ENCODE results near the gene TEX10. TPM values are rescaled to one million over a fixed set of nuclear protein-coding genes. Genes with fewer than 3 reads are reported as not detected.

TEX10 gene
- total RNA-seq, 1 donor: 29.3 TPM

DNA sequence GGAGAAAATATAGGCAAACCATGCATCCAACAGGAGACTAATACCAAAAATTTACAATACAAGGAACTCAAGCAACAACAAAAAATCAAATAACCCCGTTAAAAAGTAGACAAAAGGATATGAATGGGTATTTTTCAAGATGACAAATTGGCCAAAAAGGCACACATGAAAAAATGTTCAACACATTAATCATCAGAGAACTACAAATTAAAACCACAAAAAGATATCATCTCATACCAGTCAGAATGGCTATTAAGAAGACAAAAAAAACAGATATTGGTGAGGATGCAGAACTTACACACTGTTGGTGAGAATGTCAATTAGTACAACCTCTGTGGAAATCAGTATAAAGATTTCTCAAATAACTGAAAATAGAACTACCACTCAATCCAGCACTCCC is 35.0 kb downstream of the TEX10 start:
- Histone ChIP-seq H3K9me3 (ENCODE audit: low read depth, low read length) (no peaks in the 10 kb centered on the region), H3K27ac (ENCODE audit: low read depth, low read length) (no peak overlapping the region), H3K36me3 (ENCODE audit: insufficient read depth, low read length) (peaks cover 21% of the 10 kb centered on the region), H3K27me3 (ENCODE audit: insufficient read depth, low read length) (no peaks in the 10 kb centered on the region), H3K79me2 (ENCODE audit: insufficient read depth, low read length) (peaks cover 30% of the 10 kb centered on the region), H2AFZ (ENCODE audit: low read length) (no peak overlapping the region), H3K4me2 (ENCODE audit: insufficient read depth, low read length) (peak overlapping the region; percentile 53), H3K4me1 (ENCODE audit: insufficient read depth, low read length) (peaks cover 10% of the 10 kb centered on the region), H4K20me1 (ENCODE audit: insufficient read depth, low read length) (peaks cover 5% of the 10 kb centered on the region), H3K4me3 (ENCODE audit: insufficient read depth, low read length) (no peak overlapping the region)
- DNase-seq (ENCODE audit: insufficient read length, low spot score, missing footprints): no peak
- TF ChIP-seq, protein P1, sequence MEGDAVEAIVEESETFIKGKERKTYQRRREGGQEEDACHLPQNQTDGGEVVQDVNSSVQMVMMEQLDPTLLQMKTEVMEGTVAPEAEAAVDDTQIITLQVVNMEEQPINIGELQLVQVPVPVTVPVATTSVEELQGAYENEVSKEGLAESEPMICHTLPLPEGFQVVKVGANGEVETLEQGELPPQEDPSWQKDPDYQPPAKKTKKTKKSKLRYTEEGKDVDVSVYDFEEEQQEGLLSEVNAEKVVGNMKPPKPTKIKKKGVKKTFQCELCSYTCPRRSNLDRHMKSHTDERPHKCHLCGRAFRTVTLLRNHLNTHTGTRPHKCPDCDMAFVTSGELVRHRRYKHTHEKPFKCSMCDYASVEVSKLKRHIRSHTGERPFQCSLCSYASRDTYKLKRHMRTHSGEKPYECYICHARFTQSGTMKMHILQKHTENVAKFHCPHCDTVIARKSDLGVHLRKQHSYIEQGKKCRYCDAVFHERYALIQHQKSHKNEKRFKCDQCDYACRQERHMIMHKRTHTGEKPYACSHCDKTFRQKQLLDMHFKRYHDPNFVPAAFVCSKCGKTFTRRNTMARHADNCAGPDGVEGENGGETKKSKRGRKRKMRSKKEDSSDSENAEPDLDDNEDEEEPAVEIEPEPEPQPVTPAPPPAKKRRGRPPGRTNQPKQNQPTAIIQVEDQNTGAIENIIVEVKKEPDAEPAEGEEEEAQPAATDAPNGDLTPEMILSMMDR (IDR thresholded peaks at IDR 0.05; ENCODE audit: extremely low read depth, low read depth, low read length): no peak

DNA sequence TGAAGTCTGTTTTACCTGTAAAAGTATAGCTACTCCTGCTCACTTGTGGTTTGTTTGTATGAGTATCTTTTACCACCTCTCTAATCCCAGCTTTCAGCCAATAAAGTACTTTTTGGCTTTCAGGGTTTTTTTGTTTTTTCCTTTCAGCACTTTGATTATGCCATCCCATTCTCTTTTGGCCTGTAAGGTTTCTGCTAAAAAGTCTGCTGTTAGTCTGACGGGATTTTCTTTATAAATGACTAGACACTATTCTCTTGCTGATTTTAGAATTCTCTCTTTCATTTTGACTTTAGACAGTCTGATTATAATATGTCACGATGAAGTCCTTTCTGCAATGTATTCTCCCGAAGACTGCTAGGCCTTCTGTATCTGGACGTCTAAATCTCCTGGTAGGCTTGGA is 37.2 kb downstream of the TEX10 start:
- Histone ChIP-seq H3K4me3 (ENCODE audit: insufficient read depth, low read length) (no peak overlapping the region), H3K9me3 (ENCODE audit: low read depth, low read length) (no peaks in the 10 kb centered on the region), H3K79me2 (ENCODE audit: insufficient read depth, low read length) (peaks cover 46% of the 10 kb centered on the region), H3K4me2 (ENCODE audit: insufficient read depth, low read length) (no peak overlapping the region), H3K27me3 (ENCODE audit: insufficient read depth, low read length) (no peaks in the 10 kb centered on the region), H3K27ac (ENCODE audit: low read depth, low read length) (no peak overlapping the region), H4K20me1 (ENCODE audit: insufficient read depth, low read length) (peaks cover 5% of the 10 kb centered on the region), H2AFZ (ENCODE audit: low read length) (no peak overlapping the region), H3K36me3 (ENCODE audit: insufficient read depth, low read length) (peaks cover 12% of the 10 kb centered on the region), H3K4me1 (ENCODE audit: insufficient read depth, low read length) (peaks cover 10% of the 10 kb centered on the region)
- DNase-seq (ENCODE audit: insufficient read length, low spot score, missing footprints): no peak
- TF ChIP-seq, protein P1 (IDR thresholded peaks at IDR 0.05; ENCODE audit: extremely low read depth, low read depth, low read length): no peak

DNA sequence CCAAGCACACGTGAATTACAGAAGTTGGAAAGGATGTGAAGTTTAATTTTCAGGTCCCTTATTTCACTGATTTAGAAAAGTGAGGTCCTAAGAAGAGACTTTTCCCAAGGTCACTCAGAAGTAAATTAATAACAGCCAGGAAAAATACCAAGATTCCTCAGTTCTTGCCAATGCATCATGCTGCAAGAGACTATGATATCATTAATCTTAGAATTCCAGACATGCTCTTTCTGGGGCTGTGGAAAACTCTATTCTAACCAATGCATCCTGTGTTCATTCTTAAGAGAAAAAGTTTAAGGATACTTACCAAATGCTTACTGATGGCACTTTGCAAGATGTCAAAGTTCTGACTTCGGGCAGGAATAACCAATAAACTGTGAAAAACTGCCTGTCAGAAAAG is 42.8 kb downstream of the TEX10 start:
- H3K4me2 ChIP-seq (ENCODE audit: insufficient read depth, low read length): no peak overlapping the region

DNA sequence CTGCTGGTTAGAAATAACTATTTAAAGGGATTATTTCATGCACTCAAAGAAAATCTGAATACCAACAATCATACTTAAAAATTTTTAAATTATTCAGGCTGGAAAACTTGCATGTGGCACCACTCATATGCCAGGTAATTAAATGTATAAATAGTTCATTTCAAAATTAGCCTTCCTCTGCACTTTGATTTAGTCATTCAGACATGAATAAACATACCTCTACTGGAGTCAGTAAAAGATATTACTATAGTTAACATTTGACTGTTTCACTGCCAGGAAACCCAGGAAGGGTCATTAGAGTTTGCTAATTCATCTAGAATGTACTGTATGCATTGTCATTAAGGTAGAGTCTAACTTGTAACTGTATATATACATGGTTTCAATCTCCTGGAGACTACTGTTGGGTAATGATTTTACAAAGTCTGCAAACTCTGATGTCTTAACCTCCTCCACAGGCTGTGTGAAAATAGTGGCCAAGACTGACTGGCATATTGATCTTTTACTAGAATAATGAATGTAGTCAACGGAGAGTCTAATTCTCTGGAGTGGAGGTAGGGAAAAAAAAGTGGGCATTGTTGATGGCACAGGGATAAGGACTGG is 43.7 kb downstream of the TEX10 start:
- H3K4me2 ChIP-seq (ENCODE audit: insufficient read depth, low read length): no peak overlapping the region
- DNase-seq (ENCODE audit: insufficient read length, low spot score, missing footprints): no peak
- H3K4me3 ChIP-seq (ENCODE audit: insufficient read depth, low read length): no peak overlapping the region
- TF ChIP-seq, protein P1 (IDR thresholded peaks at IDR 0.05; ENCODE audit: extremely low read depth, low read depth, low read length): no peak
- peaks cover 19% of the 10 kb centered on the region for H3K4me1 ChIP-seq (ENCODE audit: insufficient read depth, low read length)
- peak overlapping the region; percentile 27 for H3K27ac ChIP-seq (ENCODE audit: low read depth, low read length)
- no peaks in the 10 kb centered on the region for H3K27me3 ChIP-seq (ENCODE audit: insufficient read depth, low read length)
- H4K20me1 ChIP-seq (ENCODE audit: insufficient read depth, low read length): peaks cover 4% of the 10 kb centered on the region
- H3K36me3 ChIP-seq (ENCODE audit: insufficient read depth, low read length): no peaks in the 10 kb centered on the region
- H3K79me2 ChIP-seq (ENCODE audit: insufficient read depth, low read length): peaks cover 44% of the 10 kb centered on the region
- no peaks in the 10 kb centered on the region for H3K9me3 ChIP-seq (ENCODE audit: low read depth, low read length)
- no peak overlapping the region for H2AFZ ChIP-seq (ENCODE audit: low read length)

More for the DNA sequence above, 42.8 kb downstream of the TEX10 start:
- H3K4me1 ChIP-seq (ENCODE audit: insufficient read depth, low read length): peaks cover 19% of the 10 kb centered on the region
- H3K27me3 ChIP-seq (ENCODE audit: insufficient read depth, low read length): no peaks in the 10 kb centered on the region
- H3K36me3 ChIP-seq (ENCODE audit: insufficient read depth, low read length): no peaks in the 10 kb centered on the region
- peaks cover 43% of the 10 kb centered on the region for H3K79me2 ChIP-seq (ENCODE audit: insufficient read depth, low read length)
- DNase-seq (ENCODE audit: insufficient read length, low spot score, missing footprints): no peak
- H2AFZ ChIP-seq (ENCODE audit: low read length): no peak overlapping the region
- peaks cover 4% of the 10 kb centered on the region for H4K20me1 ChIP-seq (ENCODE audit: insufficient read depth, low read length)
- TF ChIP-seq, protein P1 (IDR thresholded peaks at IDR 0.05; ENCODE audit: extremely low read depth, low read depth, low read length): no peak
- H3K9me3 ChIP-seq (ENCODE audit: low read depth, low read length): no peaks in the 10 kb centered on the region
- H3K27ac ChIP-seq (ENCODE audit: low read depth, low read length): peak overlapping the region; percentile 27
- H3K4me3 ChIP-seq (ENCODE audit: insufficient read depth, low read length): no peak overlapping the region
